ENCODE results near the gene NABP2.
"Not testable (repeated sequence)": the region's sequence is repeated elsewhere in the genome, so short reads cannot be mapped to it uniquely, and the experiment has no call there.

The NABP2 gene

DNA sequence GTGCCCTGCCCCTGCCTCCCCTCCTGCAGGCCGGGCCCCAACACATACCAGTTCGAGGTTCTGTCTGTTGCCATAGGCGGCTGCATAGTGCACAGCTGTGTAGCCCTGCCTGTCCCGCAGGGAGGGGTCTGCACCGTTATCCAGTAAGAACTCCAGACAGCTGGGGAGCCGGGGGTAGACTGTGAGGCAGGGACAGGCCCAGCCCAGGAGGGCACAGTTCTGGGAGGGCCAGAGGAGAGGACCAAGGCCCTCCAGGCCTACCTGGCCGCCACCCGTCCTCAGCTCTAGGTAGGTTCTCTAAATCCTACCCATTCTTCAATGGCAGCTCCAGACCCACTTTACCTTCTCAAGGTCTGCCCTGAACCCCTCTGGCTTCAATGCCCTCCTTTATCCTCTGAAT lies 24.6 kb downstream of the NABP2 start:
- no peak for DNase-seq

GRCh38 chr12:56252649-56253048 lies 28.5 kb downstream of the NABP2 start:
- DNase-seq = no peak

GRCh38 chr12:56253091-56253490 lies 28.9 kb downstream of the NABP2 start:
- no peak for DNase-seq

DNA sequence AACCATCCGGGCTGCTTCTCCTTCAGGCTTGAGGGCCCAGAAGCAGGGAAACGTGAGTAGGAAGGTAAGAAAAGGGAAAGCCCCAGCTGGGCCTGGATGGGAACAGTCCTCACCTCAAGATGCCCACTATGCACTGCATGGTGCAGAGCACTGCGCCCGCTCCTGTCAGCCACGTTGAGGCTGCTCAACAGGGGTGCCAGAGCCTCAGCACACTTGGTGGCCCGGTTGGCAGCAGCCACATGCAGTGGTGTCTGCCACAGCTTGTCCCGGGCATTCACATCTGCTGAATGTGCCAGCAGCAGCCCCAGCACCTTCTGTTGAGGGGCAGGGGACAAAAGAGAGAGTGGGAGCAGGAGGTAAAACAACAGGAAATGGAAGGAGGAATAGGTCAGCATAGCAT lies 31.5 kb downstream of the NABP2 start:
- no peak for DNase-seq

DNA sequence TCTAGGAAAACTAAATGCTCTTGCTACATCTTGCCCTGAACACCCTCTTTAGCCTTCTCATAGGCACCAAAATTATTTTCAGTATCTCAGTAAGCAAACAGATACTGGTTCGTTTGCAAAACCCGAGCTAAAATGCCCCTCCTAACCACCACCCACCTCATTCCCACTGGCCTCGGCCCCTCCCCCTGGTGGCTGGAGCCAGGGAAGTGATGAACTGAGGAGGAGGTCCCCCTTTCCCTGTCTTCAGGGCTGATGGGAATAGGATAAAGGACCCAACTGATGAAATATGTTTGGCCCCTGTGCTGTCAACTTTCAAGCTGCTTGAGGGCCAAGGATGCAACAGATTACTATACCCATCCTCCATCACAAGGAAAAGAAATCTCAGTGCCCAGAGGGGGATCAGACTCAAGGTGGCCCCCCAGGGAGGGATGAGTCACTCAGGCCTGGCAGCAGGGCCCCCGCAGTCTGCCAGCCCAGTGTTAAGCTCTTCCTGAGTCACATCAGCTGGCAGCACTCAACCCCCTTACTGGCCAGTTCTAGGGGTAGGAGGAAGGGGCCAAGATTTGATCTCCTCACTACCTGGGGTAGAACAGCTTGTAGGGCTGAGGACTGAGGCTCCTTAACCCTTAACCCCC lies 32.3 kb downstream of the NABP2 start:
- DNase-seq = no peak

GRCh38 chr12:56257071-56257470 lies 32.9 kb downstream of the NABP2 start:
- DNase-seq = no peak

- DNase-seq = peak in 1 of 2 experiments; percentile 36
These were observed 33.4 kb downstream of the NABP2 start for GRCh38 chr12:56257491-56258067.

- DNase-seq = peak; percentile 73 to 77
These were observed 34.1 kb downstream of the NABP2 start, which contains the start of gene ANKRD52 for GRCh38 chr12:56258068-56258819. ANKRD52 (minus strand) TSS chr12:56258384; CDS start chr12:56258269, 115 bp downstream.

DNA sequence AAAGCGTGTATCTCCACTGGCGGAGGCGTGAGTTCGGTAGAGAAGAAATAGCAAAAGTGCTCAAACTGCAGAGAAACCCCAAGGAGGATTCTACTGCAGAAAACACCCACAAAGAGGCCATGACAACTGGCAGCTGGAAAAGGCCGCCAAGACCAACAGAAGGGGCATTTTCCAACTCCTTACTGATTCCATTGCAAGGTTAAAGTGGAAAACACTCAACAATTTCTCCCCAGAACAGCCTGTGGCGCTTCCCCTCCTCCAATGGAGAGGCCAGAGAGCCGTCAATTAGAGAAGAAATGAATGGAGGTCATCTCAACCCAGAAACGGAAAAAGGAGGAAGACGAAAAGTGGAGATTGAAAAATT lies 34.7 kb downstream of the NABP2 start:
- DNase-seq = no peak

- no peak for DNase-seq
These were observed 36.2 kb downstream of the NABP2 start for GRCh38 chr12:56260380-56260779.

DNA sequence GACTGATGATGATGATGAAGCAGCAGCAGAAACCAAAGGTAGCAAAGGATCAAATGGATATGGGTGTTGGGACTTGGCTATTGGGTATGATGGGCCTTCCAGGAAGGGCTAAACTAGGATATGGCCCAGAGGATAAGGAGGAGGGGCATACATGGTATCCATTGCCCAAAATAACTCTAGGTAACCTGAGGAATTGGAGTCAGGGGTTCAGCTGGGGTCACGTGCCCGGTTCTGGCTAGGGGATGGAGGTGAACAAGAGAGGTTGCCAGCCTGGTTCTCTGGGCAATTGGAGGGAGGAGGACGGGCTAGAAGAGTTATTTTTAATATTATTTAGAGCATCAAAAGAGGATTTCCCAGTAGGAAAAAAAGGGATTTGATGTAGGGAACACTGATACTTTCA lies 36.8 kb downstream of the NABP2 start:
- no peak for DNase-seq

DNA sequence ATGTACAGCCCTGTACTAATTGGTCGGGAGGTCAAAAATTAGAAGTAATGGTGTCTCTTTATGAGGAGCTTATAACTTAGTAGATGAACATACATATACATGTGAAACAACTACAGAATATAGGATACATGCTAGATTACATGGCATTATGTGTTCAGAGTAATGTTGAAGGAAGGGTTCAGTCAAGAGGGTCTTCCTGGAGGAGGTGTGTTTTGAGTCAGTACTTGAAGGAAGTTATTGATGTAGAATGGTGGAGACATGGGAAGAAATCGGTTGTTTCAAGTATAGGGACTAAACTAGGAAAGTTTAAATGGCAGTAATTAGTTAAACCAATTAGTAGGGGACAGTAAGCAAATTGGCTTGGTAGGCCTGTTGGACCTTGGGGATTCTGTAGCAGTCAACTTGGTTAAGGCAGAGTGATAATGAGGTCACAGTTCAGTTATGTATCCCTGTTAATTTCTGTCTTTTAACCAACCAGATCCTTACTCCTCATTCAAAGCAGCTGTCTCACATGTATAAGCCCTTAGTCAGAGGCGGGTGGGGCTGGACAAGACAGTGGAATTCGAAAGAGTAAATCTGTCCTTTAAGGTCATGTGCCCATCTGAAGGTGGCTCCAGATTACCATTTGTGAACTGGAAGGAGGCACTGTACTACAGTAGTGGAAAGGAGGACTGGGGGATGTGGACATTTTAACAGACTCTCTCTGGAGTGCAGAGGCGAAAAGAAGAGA lies 37.5 kb downstream of the NABP2 start:
- DNase-seq = no peak

GRCh38 chr12:56262955-56263354 lies 38.8 kb downstream of the NABP2 start:
- DNase-seq = not testable (repeated sequence)

DNA sequence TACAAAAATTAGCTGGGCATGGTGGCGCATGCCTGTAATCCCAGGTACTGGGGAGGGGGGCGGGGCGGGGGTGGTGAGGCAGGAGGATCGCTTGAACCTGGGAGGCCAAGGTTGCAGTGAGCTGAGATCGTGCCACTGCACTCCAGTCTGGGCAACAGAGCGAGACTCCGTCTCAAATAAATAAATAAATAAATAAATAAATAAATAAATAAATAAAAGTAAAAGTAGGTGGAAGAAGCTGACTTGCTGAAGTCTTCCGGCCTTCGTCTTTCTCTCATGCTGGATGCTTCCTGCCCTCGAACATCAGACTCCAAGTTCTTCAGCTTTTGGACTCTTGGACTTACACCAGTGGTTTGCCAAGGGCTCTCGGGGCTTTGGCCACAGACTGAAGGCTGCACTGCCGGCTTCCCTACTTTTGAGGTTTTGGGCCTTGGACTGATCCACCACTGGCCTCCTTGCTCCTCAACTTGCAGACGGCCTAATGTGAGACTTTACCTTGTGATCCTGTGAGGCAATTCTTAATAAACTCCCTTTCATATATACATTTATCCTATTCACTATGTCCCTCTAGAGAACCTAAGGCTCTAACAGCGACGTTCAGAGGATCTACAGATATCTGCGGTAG lies 42.0 kb downstream of the NABP2 start:
- not testable (repeated sequence) for DNase-seq

DNA sequence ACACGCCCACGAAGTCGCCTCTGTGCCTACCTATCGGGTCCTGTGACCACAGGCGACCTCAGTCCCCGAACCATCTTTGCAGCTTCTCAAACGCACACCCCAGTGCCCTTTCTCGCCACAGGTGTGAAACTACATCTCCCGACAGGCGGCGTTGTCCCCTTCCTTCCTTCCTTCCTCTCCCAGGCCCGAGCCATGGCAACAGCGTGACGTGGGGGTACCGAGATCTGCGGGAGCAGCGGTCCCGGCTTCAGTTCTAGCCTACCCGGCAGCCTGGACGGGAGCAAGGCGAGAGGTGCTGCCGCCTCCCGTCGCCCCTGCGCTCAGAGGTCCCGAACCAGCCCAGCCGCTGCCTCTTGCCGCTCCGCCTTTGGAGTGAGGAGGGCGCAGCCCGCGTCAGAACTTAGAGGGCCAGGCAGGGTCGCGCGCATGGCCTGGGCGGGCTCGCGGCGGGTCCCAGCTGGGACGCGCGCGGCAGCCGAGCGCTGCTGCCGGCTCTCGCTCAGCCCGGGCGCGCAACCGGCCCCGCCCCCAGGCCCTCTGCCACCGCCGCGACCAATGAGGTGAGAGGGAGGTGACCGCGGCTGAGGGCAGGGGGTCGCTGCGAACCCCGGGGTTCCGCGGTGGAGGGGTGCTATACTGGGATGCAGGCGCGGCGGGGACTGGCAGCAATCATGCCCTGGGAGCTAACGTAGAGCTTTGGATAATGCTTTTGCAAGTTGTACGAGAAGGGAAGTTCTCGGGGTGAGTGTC lies 42.7 kb downstream of the NABP2 start, which contains the start of gene COQ10A:
Gene COQ10A, plus strand, starts transcription at position 250 of the 750 bp plus-strand sequence. Its CDS starts 177 bp downstream, at position 427.
- DNase-seq = peak; percentile 87 to 91

DNA sequence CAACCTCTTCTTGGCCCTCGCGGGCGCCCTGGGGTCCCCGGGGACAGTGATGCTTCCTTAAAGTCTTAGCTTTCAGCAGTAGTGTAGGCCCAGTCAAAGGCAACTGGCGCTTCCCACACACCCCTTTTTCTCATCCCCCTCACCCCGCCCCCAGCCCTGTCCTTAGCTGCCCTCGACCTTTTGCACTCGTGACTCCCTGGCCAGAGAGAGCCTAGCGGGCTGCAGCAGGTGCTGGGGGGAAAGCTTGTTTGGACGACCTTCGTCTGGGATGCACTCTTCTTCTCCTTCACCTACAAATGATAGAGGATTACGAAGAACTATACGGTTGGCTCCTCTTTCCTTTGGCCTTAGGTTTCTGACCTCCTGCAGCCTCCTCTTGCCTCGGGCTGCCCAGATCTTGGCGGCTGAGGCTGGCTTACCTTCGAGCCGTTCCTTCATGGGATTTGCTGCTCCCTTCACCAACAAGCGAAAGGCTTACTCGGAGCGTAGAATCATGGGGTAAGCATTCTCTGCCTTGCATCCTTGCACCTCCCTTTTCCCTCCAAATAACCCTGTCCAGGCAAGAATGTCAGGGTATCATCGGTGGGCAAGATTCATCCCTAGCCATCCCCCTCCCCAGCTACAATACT lies 43.4 kb downstream of the NABP2 start:
- DNase-seq = no peak

- peak; percentile 66 to 86 for DNase-seq
These were observed 46.9 kb downstream of the NABP2 start for GRCh38 chr12:56271031-56271430.

DNA sequence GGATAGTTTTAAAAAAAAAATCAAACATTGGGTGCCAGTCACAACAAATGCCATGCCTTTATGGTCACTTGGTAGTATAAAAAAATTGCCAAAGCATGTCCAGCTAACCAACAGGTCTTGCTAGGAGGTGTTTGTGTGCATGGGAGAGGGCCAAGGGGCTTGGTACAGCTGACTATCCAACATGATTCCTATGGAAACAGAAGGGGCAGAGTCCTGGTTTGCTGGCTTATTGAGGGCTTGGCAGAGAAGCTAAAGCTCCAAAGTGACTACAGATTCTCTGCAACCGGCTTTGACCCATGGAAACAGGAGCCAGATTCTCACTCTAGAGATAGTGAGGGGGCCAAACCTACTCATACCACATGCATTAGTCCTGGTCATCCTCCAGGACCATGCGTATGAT lies 48.3 kb downstream of the NABP2 start:
- DNase-seq = not testable (repeated sequence)

DNA sequence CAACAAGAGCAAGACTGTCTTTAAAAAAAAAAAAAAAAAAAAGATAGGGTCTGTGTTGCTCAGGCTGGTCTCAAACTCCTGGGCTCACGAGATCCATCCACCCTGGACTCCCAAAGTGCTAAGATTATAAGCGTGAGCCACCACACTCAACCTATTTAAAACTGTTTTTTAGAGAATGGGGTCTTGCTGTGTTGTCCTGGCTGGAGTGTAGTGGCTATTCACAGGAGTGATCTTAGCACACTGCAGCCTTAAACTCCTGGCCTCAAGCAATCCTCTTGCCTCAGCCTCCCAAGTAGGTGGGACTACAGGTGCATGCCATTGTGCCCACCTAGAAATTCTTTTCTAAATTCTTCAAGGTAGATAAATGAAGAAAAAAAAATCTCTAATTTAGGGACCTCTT lies 50.2 kb downstream of the NABP2 start:
- DNase-seq = no peak

DNA sequence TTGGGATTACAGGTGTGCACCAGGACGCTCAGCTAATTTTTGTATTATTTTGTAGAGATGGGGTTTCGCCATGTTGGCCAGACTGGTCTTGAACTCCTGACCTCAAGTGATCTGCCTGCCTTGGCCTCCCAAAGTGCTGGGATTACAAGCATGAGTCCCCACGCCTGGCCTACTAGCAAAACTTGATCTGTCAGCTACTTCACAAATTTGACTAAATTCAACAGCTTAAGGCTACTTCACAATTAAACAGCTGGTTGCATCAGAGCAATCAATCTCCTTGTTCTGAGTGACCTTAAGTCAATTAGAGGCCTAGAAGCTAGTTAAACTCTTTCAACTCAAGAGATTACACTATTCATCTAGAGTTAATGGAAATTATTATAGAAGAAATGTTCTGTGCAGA lies 54.8 kb downstream of the NABP2 start:
- DNase-seq = no peak
